HG02870 (cell line): Measurements from ENCODE around the gene CDC42SE2.
"Not testable (repeated sequence)": the region's sequence is repeated elsewhere in the genome, so short reads cannot be mapped to it uniquely, and the experiment has no call there.

Experiments used
- ATAC-seq: cut with Tn5 transposase; IDR thresholded peaks from one replicate; pipeline ENCODE4 v1.9.1; 2021; ENCODE audit warnings: mild to moderate bottlenecking, moderate library complexity; ENCODE audit not compliant: unreplicated experiment

The CDC42SE2 gene

DNA sequence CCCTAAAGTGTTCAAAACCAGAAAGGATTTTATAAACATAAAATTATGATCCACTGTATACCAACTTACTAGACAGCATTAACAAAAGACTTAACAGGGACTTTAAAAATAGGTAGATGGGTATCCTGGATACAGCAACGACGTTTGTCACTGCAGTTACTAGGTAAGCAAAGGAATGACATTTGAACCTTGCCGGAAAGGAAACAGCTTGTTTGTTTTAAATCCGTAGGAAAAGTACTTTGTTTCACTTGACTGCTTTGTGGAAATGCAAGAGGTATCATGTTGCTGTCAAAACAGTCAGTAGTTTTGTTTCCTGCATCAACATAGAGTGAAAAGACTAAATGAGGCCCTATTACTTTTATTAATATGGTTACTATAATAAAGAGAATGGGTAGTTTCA is 122.9 kb downstream of the CDC42SE2 start:
- ATAC-seq, result no peak

DNA sequence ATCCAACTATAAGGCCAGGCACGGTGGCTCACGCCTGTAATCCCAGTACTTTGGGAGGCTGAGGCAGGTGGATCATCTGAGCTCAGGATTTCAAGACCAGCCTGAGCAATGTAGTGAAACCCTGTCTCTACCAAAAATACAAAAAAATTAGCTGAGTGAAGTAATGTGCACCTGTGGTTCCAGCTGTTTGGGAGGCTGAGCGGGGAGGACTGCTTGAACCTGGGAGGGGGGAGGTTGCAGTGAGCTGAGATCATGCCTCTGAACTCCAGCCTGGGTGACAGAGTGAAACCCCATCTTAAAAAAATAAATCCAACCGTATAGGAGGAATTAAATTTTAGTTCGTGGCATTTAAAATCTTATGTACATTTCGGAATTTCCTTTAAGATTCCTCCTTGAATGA is 123.4 kb downstream of the CDC42SE2 start:
- ATAC-seq, result no peak

DNA sequence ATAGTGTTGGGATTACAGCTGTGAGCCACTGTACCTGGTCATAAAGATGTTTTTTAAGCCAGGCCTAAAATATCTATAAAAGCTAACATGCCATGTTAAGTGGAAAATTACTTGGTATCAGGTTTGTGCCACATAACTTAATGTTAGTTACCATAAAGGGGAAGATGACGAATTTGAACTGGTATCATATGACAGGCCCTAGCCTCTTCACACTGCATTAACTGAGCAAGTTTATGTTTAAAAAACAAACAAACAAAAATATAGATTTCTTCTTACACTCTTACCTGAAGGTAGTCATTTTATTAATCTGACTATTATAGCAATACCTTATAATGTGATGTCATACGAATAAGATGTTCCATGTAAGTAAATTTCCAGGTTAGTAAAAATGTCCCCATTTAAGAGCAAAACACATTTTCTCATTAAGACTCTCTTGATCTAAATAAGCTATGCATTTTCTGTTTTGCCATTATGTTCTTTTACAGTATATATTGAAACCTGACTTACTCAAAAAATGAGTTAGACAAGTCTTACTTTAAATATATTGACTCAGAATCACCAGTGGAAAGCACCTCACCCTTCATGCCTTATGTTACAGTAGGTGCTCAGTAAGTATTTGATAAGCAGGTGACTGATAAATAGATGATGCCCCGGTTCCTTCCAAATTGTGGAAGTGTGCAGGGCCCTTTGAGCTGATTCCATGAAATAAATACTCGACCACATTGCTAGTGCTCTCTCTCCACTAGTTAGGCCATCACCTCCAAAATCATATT is 125.4 kb downstream of the CDC42SE2 start:
- peak; percentile 59 for ATAC-seq

DNA sequence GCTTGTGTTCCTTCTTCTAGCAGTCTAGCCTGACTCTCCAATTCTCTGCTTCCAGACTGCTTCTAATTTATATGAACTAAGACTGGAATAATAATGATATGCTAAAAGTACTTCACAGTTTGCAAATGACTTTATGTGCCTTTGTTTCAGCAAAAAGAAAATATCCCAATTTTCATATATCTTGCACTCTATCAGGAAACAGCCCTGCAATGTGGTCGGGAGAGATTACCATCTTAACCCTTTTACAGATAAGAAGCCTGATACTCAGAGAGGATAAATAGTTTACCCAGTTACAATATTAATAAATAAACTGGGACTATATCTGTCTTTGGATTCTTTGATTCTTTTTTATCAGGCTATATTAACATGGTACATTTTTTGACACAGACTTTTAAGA is 126.0 kb downstream of the CDC42SE2 start:
- ATAC-seq, result no peak

DNA sequence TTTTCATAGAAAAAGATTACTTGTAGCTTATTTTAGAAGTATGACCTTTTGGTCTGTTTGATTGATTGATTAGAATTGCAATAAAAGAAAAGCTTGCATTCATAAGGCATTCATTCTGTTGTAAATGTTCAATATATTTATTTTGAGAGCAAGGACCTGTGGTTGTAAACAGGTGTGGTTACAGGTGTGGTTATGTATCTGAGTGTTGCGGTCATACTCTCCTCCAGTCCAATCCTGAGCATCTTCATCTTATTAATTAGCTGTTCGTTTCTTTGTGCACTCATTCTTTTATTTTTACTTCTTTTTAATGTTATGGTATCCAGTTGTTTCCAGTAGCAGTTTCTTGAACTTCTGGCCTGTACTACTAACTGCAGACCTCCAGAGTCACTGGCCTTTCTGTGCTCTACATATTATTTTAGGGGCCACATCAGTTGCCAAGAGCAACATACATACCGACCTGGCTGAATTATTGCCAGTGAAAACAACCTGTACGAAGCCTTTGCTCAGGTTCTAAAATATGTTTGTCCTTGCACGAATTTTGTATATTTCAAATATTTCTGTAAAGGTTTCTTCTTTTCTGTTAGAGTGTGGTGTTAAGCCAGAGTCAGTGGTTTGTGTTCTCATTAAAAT is 128.7 kb downstream of the CDC42SE2 start:
- no peak for ATAC-seq

DNA sequence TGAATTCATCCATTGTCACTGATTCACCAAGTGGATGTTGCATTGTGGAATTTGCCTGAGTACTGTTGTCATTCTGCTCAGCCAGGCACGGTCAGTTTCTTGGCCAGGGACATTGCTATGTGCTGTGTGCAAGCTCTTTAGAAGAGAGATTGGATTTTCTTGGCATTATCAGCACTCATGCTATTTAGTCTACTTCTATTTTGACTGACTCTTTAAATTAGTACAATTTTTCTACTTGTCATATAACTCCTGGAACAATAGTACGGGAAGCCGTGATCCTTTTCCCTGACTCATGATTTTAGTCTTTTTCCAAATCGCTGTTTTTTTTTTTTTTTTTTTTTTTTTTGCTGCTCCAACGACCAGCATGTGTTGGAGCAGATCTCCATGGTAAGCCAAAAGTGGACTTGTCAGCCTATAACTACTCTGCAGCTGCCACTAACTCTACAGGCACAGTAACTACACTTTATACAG is 129.7 kb downstream of the CDC42SE2 start:
- ATAC-seq, result no peak

DNA sequence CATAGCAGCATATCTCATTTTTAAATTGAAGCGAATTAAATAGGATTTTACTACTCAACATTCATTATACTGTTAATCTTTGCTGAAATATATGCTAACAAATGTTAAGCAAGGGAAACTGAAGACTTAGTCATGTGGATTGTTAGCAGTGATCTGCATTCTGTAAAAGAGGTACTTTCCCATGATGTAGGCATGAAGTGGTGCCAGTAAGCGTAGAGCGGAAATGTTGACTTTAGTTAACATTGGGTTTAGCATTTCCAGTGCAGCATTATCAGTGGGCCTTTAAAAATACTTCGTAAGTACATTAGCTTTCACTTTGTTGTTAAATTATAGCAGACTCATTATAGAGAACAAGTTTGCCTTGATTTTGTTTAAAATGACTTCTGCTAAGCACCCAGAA is 130.3 kb downstream of the CDC42SE2 start:
- peak; percentile 55 for ATAC-seq

DNA sequence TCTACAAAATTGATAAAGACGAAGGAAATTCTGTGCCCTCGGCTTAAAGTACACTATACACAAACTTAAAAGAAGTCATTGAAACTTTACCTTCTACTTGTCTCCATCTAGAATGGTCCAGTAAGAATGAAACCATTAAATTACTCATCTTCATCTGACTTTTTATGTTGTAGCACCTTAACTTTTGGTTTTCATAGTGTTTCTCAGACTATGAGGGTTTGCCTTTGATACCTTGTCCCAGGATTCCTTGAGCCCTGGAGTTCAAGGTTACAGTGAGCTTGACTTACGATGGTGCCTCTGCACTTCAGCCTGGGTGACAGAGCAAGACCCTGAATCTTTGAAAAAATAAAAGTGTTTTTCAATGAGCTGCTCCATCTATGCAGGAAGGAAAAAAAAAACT is 132.2 kb downstream of the CDC42SE2 start:
- ATAC-seq, result peak; percentile 88

DNA sequence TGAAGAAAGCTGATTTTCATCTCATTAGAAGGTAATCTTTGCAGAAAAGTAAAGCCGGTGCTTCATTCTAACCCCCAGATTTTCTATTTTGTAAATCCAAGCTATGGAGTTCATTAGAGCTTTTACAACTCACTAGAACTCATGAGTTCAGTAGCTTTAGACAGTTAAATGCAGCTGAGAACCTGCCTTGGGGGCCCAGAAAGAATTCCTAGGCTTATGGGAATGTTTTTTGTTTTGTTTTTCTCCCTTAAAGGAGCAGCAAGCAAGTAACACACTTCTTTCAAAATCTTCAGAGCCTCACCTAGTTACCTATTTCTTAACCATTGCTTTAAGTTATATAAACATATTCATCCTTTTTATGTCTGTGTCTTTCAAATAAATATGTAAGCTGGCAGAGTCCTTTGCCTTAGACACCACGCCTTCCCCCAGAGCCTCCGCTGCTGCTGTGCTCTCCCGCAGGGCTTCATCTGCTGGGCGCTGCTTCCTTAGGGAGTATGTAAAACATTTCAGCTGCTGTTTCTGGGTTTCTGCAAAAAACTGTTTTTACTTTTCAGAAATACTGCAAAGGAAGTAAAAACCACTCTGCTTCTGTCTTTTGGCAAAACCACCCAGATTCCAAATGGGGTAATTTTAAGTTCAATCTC is 132.9 kb downstream of the CDC42SE2 start:
- no peak for ATAC-seq

DNA sequence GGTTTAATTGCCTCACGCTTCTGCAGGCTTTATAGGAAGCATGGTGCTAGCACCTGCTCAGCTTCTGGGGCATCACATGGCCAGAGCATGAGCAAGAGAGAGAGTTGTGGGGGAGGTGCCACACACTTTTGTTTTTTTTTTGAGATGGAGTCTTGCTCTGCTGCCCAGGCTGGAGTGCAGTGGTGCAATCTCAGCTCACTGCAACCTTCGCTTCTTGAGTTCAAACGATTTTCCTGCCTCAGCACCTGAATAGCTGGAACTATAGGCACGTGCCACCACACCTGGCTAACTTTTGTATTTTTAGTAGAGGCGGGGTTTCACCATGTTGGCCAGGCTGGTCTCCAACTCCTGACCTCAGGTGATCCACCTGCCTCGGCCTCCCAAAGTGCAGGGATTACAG is 135.2 kb downstream of the CDC42SE2 start:
- not testable (repeated sequence) for ATAC-seq

DNA sequence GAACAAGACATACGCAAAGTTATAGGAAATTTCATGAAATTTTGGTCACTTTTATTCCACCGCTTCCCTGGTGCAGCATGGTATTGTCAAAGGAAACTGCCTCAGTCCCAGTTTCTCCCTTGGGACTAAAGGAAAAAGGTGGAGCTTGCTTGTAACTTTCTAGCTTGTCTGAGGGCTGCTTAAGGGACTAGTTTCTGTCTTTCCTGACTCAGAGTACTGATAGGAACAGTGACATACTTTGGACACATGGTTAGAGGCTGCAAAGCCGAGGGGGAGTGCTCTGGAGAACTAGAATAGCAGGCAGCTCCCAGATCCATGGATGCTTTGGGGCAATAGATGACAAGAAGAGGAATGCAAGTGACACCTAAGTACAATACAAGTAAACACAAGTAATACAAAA is 136.7 kb downstream of the CDC42SE2 start:
- ATAC-seq, result no peak

DNA sequence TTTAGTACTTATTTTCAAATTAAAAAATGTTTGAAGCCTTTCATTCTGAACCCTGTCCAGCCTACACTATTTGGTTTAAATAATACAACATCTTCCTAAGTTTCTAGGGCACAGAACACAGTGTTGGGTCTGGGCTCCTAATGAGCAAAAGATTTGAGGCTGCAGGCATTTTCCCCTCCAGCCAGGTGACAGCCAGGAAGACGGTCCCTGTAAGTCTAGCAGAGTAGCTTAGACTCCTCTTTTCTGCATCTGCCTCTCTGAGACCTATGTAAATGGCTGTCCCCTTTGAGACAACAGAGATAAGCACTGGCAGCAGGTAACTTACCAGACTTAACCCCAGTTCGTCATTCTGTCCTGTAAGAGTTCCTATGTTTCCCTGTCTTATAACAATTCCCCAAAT is 141.8 kb downstream of the CDC42SE2 start:
- no peak for ATAC-seq

DNA sequence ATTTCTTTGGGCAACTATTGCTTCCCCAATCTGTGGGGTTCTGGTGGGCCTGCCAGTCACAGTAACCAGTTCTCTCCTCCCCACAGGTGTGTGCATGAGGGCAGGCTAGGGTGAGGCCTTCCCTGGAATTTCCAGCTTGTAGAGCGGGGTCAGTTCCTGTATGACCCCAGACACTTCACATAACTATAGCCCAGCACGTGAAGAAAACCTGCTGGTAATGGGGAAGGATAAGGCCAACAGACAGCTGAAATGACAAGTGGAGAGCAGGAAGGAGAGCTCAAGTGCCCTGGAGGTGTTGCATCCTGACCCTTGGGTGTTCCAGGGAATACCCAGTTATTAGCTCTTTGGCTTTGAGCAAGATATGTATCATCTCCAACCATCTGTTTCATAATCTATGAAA is 142.2 kb downstream of the CDC42SE2 start:
- ATAC-seq, result no peak

DNA sequence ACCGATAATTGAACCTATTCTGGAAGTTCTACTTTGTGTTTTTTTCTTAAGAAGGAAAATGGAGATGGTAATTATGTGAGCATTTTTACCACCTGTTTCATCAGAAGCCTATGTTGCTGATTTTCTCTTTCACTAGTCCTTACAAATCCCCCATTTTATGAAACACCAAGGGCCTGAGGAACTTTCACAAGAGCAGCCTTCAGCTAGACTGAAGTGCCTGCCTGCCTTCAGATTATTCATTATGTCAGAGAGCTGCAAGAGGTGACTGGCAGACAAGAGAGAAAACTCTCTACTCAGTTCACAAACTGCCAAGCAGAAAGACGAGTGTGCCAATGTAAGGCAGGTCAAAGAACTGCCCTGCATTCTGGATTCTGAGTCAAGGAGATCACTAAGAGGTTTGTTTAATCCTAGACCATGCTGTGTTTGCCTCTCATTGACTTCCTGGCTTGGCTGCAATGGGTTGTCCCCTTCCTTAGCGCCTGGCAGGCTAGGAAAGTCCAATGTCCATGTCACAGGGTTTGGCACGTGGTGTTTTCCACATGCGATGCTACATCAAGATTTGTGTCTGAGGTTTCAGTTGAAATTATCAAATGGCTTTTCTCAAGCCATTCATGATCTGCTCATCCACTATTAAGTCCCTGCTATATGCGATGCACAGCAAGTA is 143.3 kb downstream of the CDC42SE2 start:
- ATAC-seq, result no peak

DNA sequence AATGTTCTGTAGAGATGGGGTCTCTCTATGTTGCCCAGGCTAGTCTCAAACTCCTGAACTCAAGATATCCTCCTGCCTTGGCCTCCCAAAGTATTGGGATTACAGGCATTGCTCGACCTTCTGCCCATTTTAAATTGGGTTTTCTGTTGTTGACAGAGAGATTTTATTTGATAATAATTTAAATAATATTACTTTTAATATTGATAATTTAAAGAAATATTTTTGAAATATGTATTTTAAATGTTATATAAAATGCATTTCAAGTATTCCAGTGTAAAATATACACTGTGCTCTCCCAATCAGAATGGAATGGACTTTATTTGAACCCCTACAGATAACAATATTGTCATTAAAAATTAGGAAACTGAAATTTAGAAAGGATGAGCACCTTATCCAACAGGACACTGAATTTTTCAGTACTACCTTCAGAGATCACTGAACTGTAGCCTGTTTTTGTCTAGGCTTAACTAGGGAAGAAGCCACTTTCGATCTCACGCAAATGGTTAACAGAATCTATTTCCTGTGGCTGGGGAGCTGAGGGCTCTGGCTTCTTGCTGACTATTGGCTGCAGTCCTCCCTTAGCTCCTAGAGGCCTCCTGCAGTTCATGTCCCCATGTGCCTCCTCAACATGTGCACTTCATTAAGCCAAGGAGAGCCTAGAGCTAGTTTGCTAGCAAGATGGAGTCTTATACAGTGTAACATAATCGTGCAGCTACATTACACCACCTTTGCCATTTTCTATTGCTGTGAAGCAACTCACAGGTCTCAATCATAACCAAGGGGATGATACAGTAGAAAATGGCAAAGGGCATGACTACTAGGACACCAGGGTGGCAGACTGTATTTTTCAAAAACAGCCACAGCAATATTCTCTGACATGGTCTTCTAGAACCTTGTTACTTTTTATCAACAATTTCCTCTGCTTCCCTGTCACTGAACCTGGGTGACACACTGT is 150.0 kb downstream of the CDC42SE2 start:
- ATAC-seq, result peak; percentile 49

DNA sequence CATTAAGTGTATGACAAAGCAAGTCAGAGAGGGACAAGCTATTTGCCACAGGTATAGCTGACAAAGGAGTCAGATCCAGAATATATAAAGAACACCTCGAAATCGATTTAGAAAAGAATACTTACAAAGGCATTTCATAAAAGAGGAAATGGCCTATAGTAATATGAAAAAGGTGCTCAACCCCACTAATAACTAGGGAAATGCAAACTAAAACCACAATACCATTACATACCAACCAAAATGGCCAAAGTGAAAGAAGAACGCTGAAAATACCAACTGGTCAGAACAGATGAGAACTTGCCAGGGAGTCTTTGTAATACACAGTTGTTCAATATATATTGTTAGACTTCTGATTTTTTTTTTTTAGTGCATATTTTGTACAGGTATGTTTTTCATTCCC is 152.9 kb downstream of the CDC42SE2 start:
- ATAC-seq, result peak; percentile 66

DNA sequence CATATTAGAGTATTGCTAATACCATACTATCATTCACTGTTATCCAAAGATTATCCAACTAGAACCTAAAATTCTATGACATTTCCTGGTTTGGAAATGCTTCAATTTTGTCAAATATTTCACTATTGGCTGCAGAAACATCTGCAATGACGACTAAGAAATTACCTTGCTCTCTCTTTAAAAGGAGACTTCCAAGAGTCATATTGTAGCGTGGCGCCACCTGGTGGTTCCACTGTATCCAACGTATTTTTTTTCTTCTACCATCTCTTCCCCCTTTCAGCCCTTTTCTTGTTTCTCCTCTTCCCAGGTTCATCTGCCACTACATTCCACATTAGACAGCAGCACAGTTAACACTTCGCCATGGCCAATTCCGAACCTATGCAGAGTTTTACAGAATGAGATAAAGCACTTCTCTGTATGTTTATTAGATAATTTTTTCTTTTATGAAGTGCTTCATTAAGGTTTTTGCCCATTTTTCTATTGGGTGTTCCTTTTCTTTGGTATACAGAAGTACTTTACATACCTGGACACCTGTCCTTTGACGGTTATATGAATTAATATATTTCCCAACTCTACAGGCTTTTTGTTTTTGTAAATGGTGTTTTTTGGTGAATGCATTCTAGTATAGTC is 153.5 kb downstream of the CDC42SE2 start:
- ATAC-seq, result peak; percentile 38

DNA sequence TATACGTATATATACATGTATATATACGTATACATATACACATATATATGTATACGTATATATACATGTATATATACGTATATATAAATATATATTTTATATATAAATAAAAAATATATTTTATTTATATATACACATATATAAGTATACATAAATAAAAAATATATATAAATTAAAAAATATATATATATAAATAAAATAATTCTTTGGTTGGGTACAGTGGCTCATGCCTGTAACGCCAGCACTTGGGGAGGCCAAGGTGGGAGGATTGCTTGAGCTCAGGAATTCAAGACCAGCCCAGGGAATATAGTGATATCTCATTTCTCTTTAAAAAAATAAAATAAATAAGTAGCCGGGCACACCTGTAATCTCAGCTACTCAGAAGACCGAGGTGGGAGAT is 155.0 kb downstream of the CDC42SE2 start:
- no peak for ATAC-seq

DNA sequence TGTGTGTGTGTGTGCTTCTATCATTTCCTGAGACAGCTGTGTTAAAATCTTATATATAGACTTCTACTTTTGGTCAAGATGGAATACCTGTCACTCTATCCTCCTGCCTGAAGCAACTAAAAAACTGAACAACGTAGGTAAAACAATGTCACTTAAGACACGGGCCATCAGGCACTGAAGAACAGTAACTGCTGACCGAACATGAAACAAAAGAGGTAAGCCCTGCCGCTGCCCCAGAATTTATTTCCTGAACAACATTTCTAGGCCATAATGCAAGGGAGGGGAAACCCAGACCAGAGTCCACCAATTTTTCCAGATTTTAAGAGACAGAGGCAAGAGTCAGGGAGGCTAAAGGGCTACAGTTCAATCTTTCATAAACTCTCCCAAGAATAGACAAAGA is 156.0 kb downstream of the CDC42SE2 start:
- ATAC-seq, result no peak

DNA sequence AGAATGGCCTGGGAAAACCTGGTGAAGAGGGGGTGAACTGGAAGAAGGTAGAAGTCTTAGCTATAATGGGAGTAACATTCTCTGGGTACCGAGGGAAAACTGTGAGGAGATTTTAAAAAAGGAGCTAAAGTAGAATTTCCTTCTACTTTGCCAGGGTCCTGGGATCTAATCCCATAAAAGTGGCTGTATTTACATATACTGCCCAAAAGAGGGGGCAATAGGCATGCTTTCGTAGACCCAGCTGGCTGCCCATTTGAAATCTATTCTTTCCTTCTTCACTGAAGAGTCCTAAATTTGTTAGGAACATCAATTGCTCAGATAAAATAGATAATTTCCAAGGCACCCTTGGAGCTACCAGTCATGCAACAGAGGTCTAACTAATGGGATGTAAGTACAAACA is 159.2 kb downstream of the CDC42SE2 start:
- ATAC-seq, result no peak
